ENCODE measurements around the gene UPB1. TPM values are rescaled to one million over a fixed set of nuclear protein-coding genes. Genes with fewer than 3 reads are reported as not detected.

Gene UPB1
- total RNA-seq, 1 donor from 2014 or later = 0.09 TPM

GRCh38 chr22:24463071-24463760, 31.9 kb upstream of the UPB1 start:
- H3K4me1 Mint-ChIP-seq (ENCODE audit: low read depth) = peaks cover 23% of the 10 kb centered on the region
- intact Hi-C loops (cut with micrococcal nuclease) = no loop called here
- no peak overlapping the region for H3K4me3 Mint-ChIP-seq (ENCODE audit: low read depth)
- no peak for DNase-seq (ENCODE audit: low spot score)
- no peaks in the 10 kb centered on the region for H3K9me3 Mint-ChIP-seq
- no peaks in the 10 kb centered on the region for H3K27me3 Mint-ChIP-seq (ENCODE audit: low read depth)
- no peaks in the 10 kb centered on the region for H3K36me3 Mint-ChIP-seq (ENCODE audit: low read depth)
- H3K27ac Mint-ChIP-seq = no peak overlapping the region

GRCh38 chr22:24465566-24465965, 29.6 kb upstream of the UPB1 start:
- Mint-ChIP-seq H3K36me3 (ENCODE audit: low read depth) (no peaks in the 10 kb centered on the region), H3K4me1 (ENCODE audit: low read depth) (peaks cover 12% of the 10 kb centered on the region), H3K9me3 (no peaks in the 10 kb centered on the region), H3K27me3 (ENCODE audit: low read depth) (no peaks in the 10 kb centered on the region), H3K4me3 (ENCODE audit: low read depth) (no peak overlapping the region), H3K27ac (no peak overlapping the region)
- no peak for DNase-seq (ENCODE audit: low spot score)
- intact Hi-C loops (cut with micrococcal nuclease) = loop anchor here (5.0 kb wide), 1 partner anchor 33 kb away; no protein-coding TSS in a partner anchor

- no peaks in the 10 kb centered on the region for H3K9me3 Mint-ChIP-seq
- intact Hi-C loops (cut with micrococcal nuclease) = loop anchor here (5.0 kb wide), 1 partner anchor 34 kb away; no protein-coding TSS in a partner anchor
Measured at GRCh38 chr22:24465975-24466374, 29.2 kb upstream of the UPB1 start.

GRCh38 chr22:24466716-24467328, 28.3 kb upstream of the UPB1 start:
- Mint-ChIP-seq H3K4me1 (ENCODE audit: low read depth) (peaks cover 6% of the 10 kb centered on the region), H3K36me3 (ENCODE audit: low read depth) (no peaks in the 10 kb centered on the region), H3K27me3 (ENCODE audit: low read depth) (no peaks in the 10 kb centered on the region), H3K9me3 (no peaks in the 10 kb centered on the region), H3K4me3 (ENCODE audit: low read depth) (no peak overlapping the region), H3K27ac (no peak overlapping the region)
- no peak for DNase-seq (ENCODE audit: low spot score)
- intact Hi-C loops (cut with micrococcal nuclease) = loop anchor here (5.0 kb wide), 1 partner anchor 35 kb away; no protein-coding TSS in a partner anchor

More at GRCh38 chr22:24465975-24466374, 29.2 kb upstream of the UPB1 start:
- H3K27ac Mint-ChIP-seq = no peak overlapping the region
- peaks cover 8% of the 10 kb centered on the region for H3K4me1 Mint-ChIP-seq (ENCODE audit: low read depth)
- no peak for DNase-seq (ENCODE audit: low spot score)
- H3K4me3 Mint-ChIP-seq (ENCODE audit: low read depth) = no peak overlapping the region
- H3K27me3 Mint-ChIP-seq (ENCODE audit: low read depth) = no peaks in the 10 kb centered on the region
- H3K36me3 Mint-ChIP-seq (ENCODE audit: low read depth) = no peaks in the 10 kb centered on the region

- Mint-ChIP-seq H3K36me3 (ENCODE audit: low read depth) (no peaks in the 10 kb centered on the region), H3K27me3 (ENCODE audit: low read depth) (no peaks in the 10 kb centered on the region), H3K9me3 (no peaks in the 10 kb centered on the region), H3K4me3 (ENCODE audit: low read depth) (no peak overlapping the region), H3K27ac (no peak overlapping the region), H3K4me1 (ENCODE audit: low read depth) (peaks cover 6% of the 10 kb centered on the region)
- intact Hi-C loops (cut with micrococcal nuclease) = loop anchor here (5.0 kb wide), 1 partner anchor 35 kb away; no protein-coding TSS in a partner anchor
- DNase-seq (ENCODE audit: low spot score) = no peak
Measured at GRCh38 chr22:24467340-24467739, 27.8 kb upstream of the UPB1 start.

- Mint-ChIP-seq H3K27me3 (ENCODE audit: low read depth) (peaks cover 9% of the 10 kb centered on the region), H3K36me3 (ENCODE audit: low read depth) (no peaks in the 10 kb centered on the region), H3K4me3 (ENCODE audit: low read depth) (no peak overlapping the region), H3K4me1 (ENCODE audit: low read depth) (no peaks in the 10 kb centered on the region), H3K9me3 (no peaks in the 10 kb centered on the region), H3K27ac (no peak overlapping the region)
- DNase-seq (ENCODE audit: low spot score) = no peak
- intact Hi-C loops (cut with micrococcal nuclease) = no loop called here
Measured at GRCh38 chr22:24471570-24471969, 23.6 kb upstream of the UPB1 start.

- Mint-ChIP-seq H3K27me3 (ENCODE audit: low read depth) (peaks cover 9% of the 10 kb centered on the region), H3K27ac (no peak overlapping the region), H3K9me3 (no peaks in the 10 kb centered on the region), H3K36me3 (ENCODE audit: low read depth) (no peaks in the 10 kb centered on the region), H3K4me3 (ENCODE audit: low read depth) (no peak overlapping the region), H3K4me1 (ENCODE audit: low read depth) (no peaks in the 10 kb centered on the region)
- intact Hi-C loops (cut with micrococcal nuclease) = no loop called here
- no peak for DNase-seq (ENCODE audit: low spot score)
Measured at GRCh38 chr22:24473284-24473683, 21.8 kb upstream of the UPB1 start.

- Mint-ChIP-seq H3K36me3 (ENCODE audit: low read depth) (no peaks in the 10 kb centered on the region), H3K9me3 (no peaks in the 10 kb centered on the region), H3K27ac (no peak overlapping the region), H3K4me3 (ENCODE audit: low read depth) (no peak overlapping the region), H3K4me1 (ENCODE audit: low read depth) (no peaks in the 10 kb centered on the region), H3K27me3 (ENCODE audit: low read depth) (peaks cover 11% of the 10 kb centered on the region)
- intact Hi-C loops (cut with micrococcal nuclease) = no loop called here
- no peak for DNase-seq (ENCODE audit: low spot score)
Measured at GRCh38 chr22:24474221-24474620, 20.9 kb upstream of the UPB1 start.

GRCh38 chr22:24474649-24475255, 20.4 kb upstream of the UPB1 start:
- Mint-ChIP-seq H3K4me1 (ENCODE audit: low read depth) (no peaks in the 10 kb centered on the region), H3K4me3 (ENCODE audit: low read depth) (no peak overlapping the region), H3K27me3 (ENCODE audit: low read depth) (peaks cover 11% of the 10 kb centered on the region)

GRCh38 chr22:24481641-24482040, 13.5 kb upstream of the UPB1 start:
- Mint-ChIP-seq H3K9me3 (no peaks in the 10 kb centered on the region), H3K4me1 (ENCODE audit: low read depth) (peaks cover 14% of the 10 kb centered on the region), H3K4me3 (ENCODE audit: low read depth) (no peak overlapping the region), H3K36me3 (ENCODE audit: low read depth) (no peaks in the 10 kb centered on the region), H3K27ac (no peak overlapping the region), H3K27me3 (ENCODE audit: low read depth) (peaks cover 17% of the 10 kb centered on the region)
- intact Hi-C loops (cut with micrococcal nuclease) = no loop called here
- no peak for DNase-seq (ENCODE audit: low spot score)

More at GRCh38 chr22:24474649-24475255, 20.4 kb upstream of the UPB1 start:
- Mint-ChIP-seq H3K9me3 (no peaks in the 10 kb centered on the region), H3K36me3 (ENCODE audit: low read depth) (no peaks in the 10 kb centered on the region), H3K27ac (no peak overlapping the region)
- intact Hi-C loops (cut with micrococcal nuclease) = no loop called here
- DNase-seq (ENCODE audit: low spot score) = no peak

GRCh38 chr22:24482575-24482974, 12.6 kb upstream of the UPB1 start:
- Mint-ChIP-seq H3K36me3 (ENCODE audit: low read depth) (no peaks in the 10 kb centered on the region), H3K27ac (no peak overlapping the region)

GRCh38 chr22:24482998-24483397, 12.1 kb upstream of the UPB1 start:
- Mint-ChIP-seq H3K9me3 (no peaks in the 10 kb centered on the region), H3K4me1 (ENCODE audit: low read depth) (peaks cover 24% of the 10 kb centered on the region), H3K36me3 (ENCODE audit: low read depth) (no peaks in the 10 kb centered on the region), H3K27ac (no peak overlapping the region), H3K27me3 (ENCODE audit: low read depth) (peaks cover 17% of the 10 kb centered on the region), H3K4me3 (ENCODE audit: low read depth) (no peak overlapping the region)
- no peak for DNase-seq (ENCODE audit: low spot score)
- intact Hi-C loops (cut with micrococcal nuclease) = no loop called here

More at GRCh38 chr22:24482575-24482974, 12.6 kb upstream of the UPB1 start:
- intact Hi-C loops (cut with micrococcal nuclease) = no loop called here
- Mint-ChIP-seq H3K27me3 (ENCODE audit: low read depth) (peaks cover 17% of the 10 kb centered on the region), H3K4me3 (ENCODE audit: low read depth) (no peak overlapping the region), H3K4me1 (ENCODE audit: low read depth) (peaks cover 24% of the 10 kb centered on the region), H3K9me3 (no peaks in the 10 kb centered on the region)
- DNase-seq (ENCODE audit: low spot score) = no peak

- intact Hi-C loops (cut with micrococcal nuclease) = no loop called here
- Mint-ChIP-seq H3K4me1 (ENCODE audit: low read depth) (peaks cover 24% of the 10 kb centered on the region), H3K9me3 (no peaks in the 10 kb centered on the region), H3K27ac (no peak overlapping the region), H3K36me3 (ENCODE audit: low read depth) (no peaks in the 10 kb centered on the region), H3K4me3 (ENCODE audit: low read depth) (no peak overlapping the region), H3K27me3 (ENCODE audit: low read depth) (peaks cover 17% of the 10 kb centered on the region)
- no peak for DNase-seq (ENCODE audit: low spot score)
Measured at GRCh38 chr22:24483976-24484545, 11.1 kb upstream of the UPB1 start.
